HepG2 (cell line): ENCODE data around the gene AGAP1. TPM values are rescaled to one million over a fixed set of nuclear protein-coding genes. Genes with fewer than 3 reads are reported as not detected.

ENCODE experiments used
- ATAC-seq: fragments of 200-7000 bp; cut with Tn5 transposase; 3 replicates; pipeline ENCODE4 v1.9.1; 2020; ENCODE audit warnings: mild to moderate bottlenecking, moderate library complexity
- BruUV-seq: library from RNA; stranded (reverse); fragments of 400-500 nt; replicated peaks from 2 replicates; lab custom pipeline; 2021; lab: Mats Ljungman, UMichigan
- CTCF ChIA-PET: fragments of 300-600 bp; formaldehyde crosslinking; extraction: SDS; loops from one replicate; lab custom pipeline; 2021; ENCODE audit warnings: low total read pairs, inconsistent platforms, low intra/inter-chr PET ratio; lab: Yijun Ruan, JAX
- POLR2A ChIA-PET: fragments of 350-600 bp; sonication (Branson Sonifier 250); formaldehyde crosslinking; loops from one replicate; lab custom pipeline; 2020; ENCODE audit warnings: antibody characterized with exemption, inconsistent platforms; lab: Yijun Ruan, JAX
- DNase-seq: peaks from one replicate; pipeline ENCODE4 v3.0.0-alpha.2; 2015; ENCODE audit warnings: low spot score
- FAIRE-seq: peaks from 3 replicates; lab custom pipeline; 2011; peaks lifted over from hg19 to GRCh38; lab: Jason Lieb, UNC
- H2AFZ ChIP-seq: one replicate; pipeline ENCODE4 v1.6.1; 2011; ENCODE audit warnings: low read length, inconsistent platforms
- H3K27ac ChIP-seq: fragments of 300-600 bp; 3 replicates; pipeline ENCODE4 v1.8.0; 2011; ENCODE audit warnings: mixed run types, mild to moderate bottlenecking, mixed read lengths, low read length, inconsistent platforms; ENCODE audit not compliant: insufficient read depth; ENCODE audit errors: extremely low read length
- H3K27me3 ChIP-seq, 2 experiments: fragments of 200-600 bp in 1 of 2; 2 replicates in 1 of 2; 3 replicates in 1 of 2; pipeline versions ENCODE4 v1.6.0 to v1.8.0; 2011; ENCODE audit warnings: low read length in 2 of 2, mild to moderate bottlenecking in 2 of 2, moderate library complexity in 2 of 2, inconsistent platforms in 1 of 2; ENCODE audit not compliant: insufficient read depth in 2 of 2, control insufficient read depth in 1 of 2
- H3K36me3 ChIP-seq, 2 experiments: fragments of 200-600 bp in 1 of 2; replicated peaks in 1 of 2; 2 replicates in 1 of 2; 3 replicates in 1 of 2; pipeline versions ENCODE4 v1.5.1 to v1.8.0; 2011; ENCODE audit warnings: low read length in 2 of 2, inconsistent platforms in 1 of 2; ENCODE audit not compliant: insufficient read depth in 2 of 2, control insufficient read depth in 1 of 2
- H3K4me1 ChIP-seq: 2 replicates; pipeline ENCODE4 v1.5.1; 2012; ENCODE audit warnings: low read length, inconsistent platforms; ENCODE audit not compliant: insufficient read depth
- H3K4me2 ChIP-seq: 2 replicates; pipeline ENCODE4 v1.6.0; 2011; ENCODE audit warnings: low read depth, low read length, inconsistent platforms
- H3K4me3 ChIP-seq, 3 experiments: fragments of 200-600 bp in 1 of 3; sonication (generic), shearing (Covaris generic) in 1 of 3; replicated peaks in 1 of 3; 2 replicates each; pipeline ENCODE4 v1.5.1; 2011 to 2016; ENCODE audit warnings: low read length in 3 of 3, inconsistent platforms in 2 of 3, low read depth in 2 of 3, mild to moderate bottlenecking in 2 of 3, control low read depth in 1 of 3, mixed read lengths in 1 of 3; ENCODE audit not compliant: insufficient read depth in 1 of 3
- H3K79me2 ChIP-seq: one replicate; pipeline ENCODE4 v1.6.1; 2011; ENCODE audit warnings: low read length, inconsistent platforms; ENCODE audit not compliant: insufficient read depth
- H3K9ac ChIP-seq: 2 replicates; pipeline ENCODE4 v1.6.0; 2011; ENCODE audit warnings: mild to moderate bottlenecking, low read depth, low read length, inconsistent platforms; ENCODE audit not compliant: insufficient read depth
- H3K9me3 ChIP-seq: 2 replicates; pipeline ENCODE4 v1.5.1; 2012; ENCODE audit warnings: mild to moderate bottlenecking, low read length
- H4K20me1 ChIP-seq: 2 replicates; pipeline ENCODE4 v1.6.0; 2011; ENCODE audit warnings: inconsistent platforms, mild to moderate bottlenecking, low read length, moderate library complexity; ENCODE audit not compliant: insufficient read depth
- AHR ChIP-seq: IDR thresholded peaks from 2 replicates; pipeline ENCODE4 v1.6.1; 2018; ENCODE audit warnings: missing genetic modification reagents, missing compliant biosample characterization
- NFIB ChIP-seq: sonication (generic); formaldehyde crosslinking; IDR thresholded peaks from 2 replicates; pipeline ENCODE4 v1.9.0; 2021; ENCODE audit warnings: missing genetic modification reagents, mild to moderate bottlenecking, borderline replicate concordance
- POLR2G ChIP-seq: fragments of 200-400 bp; formaldehyde crosslinking; IDR thresholded peaks from 2 replicates; pipeline ENCODE4 v1.6.1; 2018; ENCODE audit warnings: mild to moderate bottlenecking, low read depth, low read length, moderate library complexity
- ZFP37 ChIP-seq: sonication (generic); formaldehyde crosslinking; IDR thresholded peaks from 2 replicates; pipeline ENCODE4 v1.4.0; 2020; ENCODE audit warnings: missing genetic modification reagents, borderline replicate concordance
- ZMYM4 ChIP-seq: sonication (generic); formaldehyde crosslinking; IDR thresholded peaks from 2 replicates; pipeline ENCODE4 v1.8.1; 2023; ENCODE audit warnings: mild to moderate bottlenecking, missing genetic modification reagents
- ZNF230 ChIP-seq: sonication (generic); formaldehyde crosslinking; IDR thresholded peaks from 2 replicates; pipeline ENCODE4 v1.4.0; 2020; ENCODE audit warnings: mild to moderate bottlenecking, missing genetic modification reagents
- ZNF296 ChIP-seq: sonication (generic); formaldehyde crosslinking; conservative IDR thresholded peaks from 2 replicates; pipeline ENCODE4 v1.5.0; 2020; ENCODE audit warnings: mild to moderate bottlenecking, missing genetic modification reagents
- ZNF30 ChIP-seq: sonication (generic); formaldehyde crosslinking; IDR thresholded peaks from 2 replicates; pipeline ENCODE4 v1.5.0; 2020; ENCODE audit warnings: mild to moderate bottlenecking, missing genetic modification reagents
- ZNF558 ChIP-seq: sonication (generic); formaldehyde crosslinking; IDR thresholded peaks from 2 replicates; pipeline ENCODE4 v1.9.0; 2022; ENCODE audit warnings: mild to moderate bottlenecking, missing genetic modification reagents, borderline replicate concordance
- ZNF589 ChIP-seq: sonication (generic); formaldehyde crosslinking; conservative IDR thresholded peaks from 2 replicates; pipeline ENCODE4 v1.8.0; 2022; ENCODE audit warnings: mild to moderate bottlenecking, moderate library complexity, missing genetic modification reagents
- ZNF83 ChIP-seq: sonication (generic); formaldehyde crosslinking; IDR thresholded peaks from 2 replicates; pipeline ENCODE4 v1.4.0; 2020; ENCODE audit warnings: missing genetic modification reagents, mild to moderate bottlenecking, borderline replicate concordance
- ZSCAN20 ChIP-seq: sonication (generic); formaldehyde crosslinking; IDR thresholded peaks from 2 replicates; pipeline ENCODE4 v1.4.0; 2020; ENCODE audit warnings: missing genetic modification reagents, mild to moderate bottlenecking, borderline replicate concordance
- WGBS: methylation state at CpG from one replicate; pipeline ENCODE4 v1.1.6; 2017; ENCODE audit warnings: low lambda C conversion rate; 5-methylcytosine and 5-hydroxymethylcytosine counted together
- in situ Hi-C: cut with HindIII; loops from 2 replicates; pipeline ENCODE4 v1.10.0; 2017; ENCODE audit warnings: low pct_unique_long_range_greater_than_20kb; ENCODE audit not compliant: extremely low pct_ligation_motif_present
- intact Hi-C: fragments of 100-400 bp; cut with micrococcal nuclease; formaldehyde crosslinking; loops from one replicate; pipeline ENCODE4 v1.10.0; 2022; ENCODE audit not compliant: unreplicated experiment
- polyA plus RNA-seq, 8 experiments: library from polyadenylated mRNA; depleted of rRNA in 3 of 8; stranded (reverse) in 7 of 8; unstranded in 1 of 8; fragments of >200 nt; fragmentation: Illumina TruSeq in 4 of 8; extraction: Trizol in 4 of 8; gene quantifications; 2 replicates each; pipeline versions ENCODE4 v1.2.1 to v1.2.3, GENCODE V29; 2011 to 2016; ENCODE audit warnings: low read depth in 4 of 8, missing spikeins in 1 of 8, mixed read lengths in 1 of 8; ENCODE audit not compliant: insufficient read depth in 1 of 8
- total RNA-seq, 5 experiments: library from RNA; depleted of rRNA; stranded (reverse); fragments of >200 nt; fragmentation: Illumina TruSeq; extraction: Trizol; gene quantifications; 2 replicates each; pipeline ENCODE4 v1.2.3, GENCODE V29; 2016; ENCODE audit warnings: low read depth in 1 of 5
- TF ChIP-seq, protein P1 (sequence below): sonication (generic); formaldehyde crosslinking; IDR thresholded peaks from 2 replicates; pipeline ENCODE4 v1.9.0; 2022; ENCODE audit warnings: low read depth, missing genetic modification reagents
- TF ChIP-seq, protein P2 (sequence below): IDR thresholded peaks from 2 replicates; pipeline ENCODE4 v1.6.1; 2016; ENCODE audit warnings: low read depth, borderline replicate concordance
- TF ChIP-seq, protein P3 (sequence below): sonication (generic); formaldehyde crosslinking; IDR thresholded peaks from 2 replicates; pipeline ENCODE4 v1.9.0; 2021; ENCODE audit warnings: missing genetic modification reagents, mild to moderate bottlenecking, borderline replicate concordance
- TF ChIP-seq, protein P4 (sequence below): sonication (generic); formaldehyde crosslinking; conservative IDR thresholded peaks from 2 replicates; pipeline ENCODE4 v1.4.0; 2020; ENCODE audit warnings: missing genetic modification reagents

Gene AGAP1
- total and polyA plus RNA-seq, 2 of the 13 experiments (the other 11 are each of a cell fraction or from before 2014, with no cell fraction given), result 21.2 to 32.7 TPM

DNA sequence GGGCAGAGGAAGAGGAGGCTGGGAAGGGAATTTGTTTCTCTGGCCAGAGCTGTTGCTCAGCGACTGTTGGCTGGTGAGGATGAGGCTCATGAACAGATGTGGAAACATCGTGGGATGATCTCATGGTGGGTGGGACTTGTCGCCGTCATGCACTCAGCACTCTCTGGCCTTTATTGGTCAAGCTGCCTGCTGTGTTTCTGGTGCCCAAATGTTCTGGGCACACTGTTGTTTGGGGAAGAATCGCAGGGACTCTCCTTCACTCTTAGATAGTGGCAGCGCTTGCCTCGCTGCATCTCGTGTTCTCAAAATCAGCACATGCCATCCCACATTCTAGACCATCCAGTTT lies 145.6 kb downstream of the AGAP1 start:
- no peak overlapping the region for H3K9ac ChIP-seq
- 94% methylated on average over 8 of the region's 8 CpGs for WGBS
- H3K4me2 ChIP-seq, result no peak overlapping the region
- H3K4me3 ChIP-seq, result no peak overlapping the region
- ChIA-PET POLR2A (no interaction called here), CTCF (no interaction called here)
- H4K20me1 ChIP-seq, result peaks cover 20% of the 10 kb centered on the region; the same call in 1 of the 2 replicates
- H2AFZ ChIP-seq, result no peak overlapping the region
- ATAC-seq, result no peak
- BruUV-seq, result no TSS peak
- in situ Hi-C loops, result no loop called here
- peaks cover 12% of the 10 kb centered on the region for H3K79me2 ChIP-seq
- DNase-seq, result no peak
- TF ChIP-seq ZNF558 (CRISPR knock-in tag), result no peak
- TF ChIP-seq ZNF296 (CRISPR knock-in tag), result no peak
- TF ChIP-seq ZNF30 (CRISPR knock-in tag), result no peak
- no peak for TF ChIP-seq ZMYM4 (CRISPR knock-in tag)
- TF ChIP-seq, protein P1, sequence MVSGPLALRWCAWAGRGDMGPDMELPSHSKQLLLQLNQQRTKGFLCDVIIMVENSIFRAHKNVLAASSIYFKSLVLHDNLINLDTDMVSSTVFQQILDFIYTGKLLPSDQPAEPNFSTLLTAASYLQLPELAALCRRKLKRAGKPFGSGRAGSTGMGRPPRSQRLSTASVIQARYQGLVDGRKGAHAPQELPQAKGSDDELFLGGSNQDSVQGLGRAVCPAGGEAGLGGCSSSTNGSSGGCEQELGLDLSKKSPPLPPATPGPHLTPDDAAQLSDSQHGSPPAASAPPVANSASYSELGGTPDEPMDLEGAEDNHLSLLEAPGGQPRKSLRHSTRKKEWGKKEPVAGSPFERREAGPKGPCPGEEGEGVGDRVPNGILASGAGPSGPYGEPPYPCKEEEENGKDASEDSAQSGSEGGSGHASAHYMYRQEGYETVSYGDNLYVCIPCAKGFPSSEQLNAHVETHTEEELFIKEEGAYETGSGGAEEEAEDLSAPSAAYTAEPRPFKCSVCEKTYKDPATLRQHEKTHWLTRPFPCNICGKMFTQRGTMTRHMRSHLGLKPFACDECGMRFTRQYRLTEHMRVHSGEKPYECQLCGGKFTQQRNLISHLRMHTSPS, result no peak
- no peak for TF ChIP-seq NFIB
- TF ChIP-seq, protein P2, sequence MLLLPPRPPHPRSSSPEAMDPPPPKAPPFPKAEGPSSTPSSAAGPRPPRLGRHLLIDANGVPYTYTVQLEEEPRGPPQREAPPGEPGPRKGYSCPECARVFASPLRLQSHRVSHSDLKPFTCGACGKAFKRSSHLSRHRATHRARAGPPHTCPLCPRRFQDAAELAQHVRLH, result no peak
- no peak for TF ChIP-seq POLR2G
- TF ChIP-seq ZNF83 (CRISPR knock-in tag), result no peak
- TF ChIP-seq ZNF589, result no peak
- TF ChIP-seq ZNF230 (CRISPR knock-in tag), result no peak
- TF ChIP-seq, protein P3, sequence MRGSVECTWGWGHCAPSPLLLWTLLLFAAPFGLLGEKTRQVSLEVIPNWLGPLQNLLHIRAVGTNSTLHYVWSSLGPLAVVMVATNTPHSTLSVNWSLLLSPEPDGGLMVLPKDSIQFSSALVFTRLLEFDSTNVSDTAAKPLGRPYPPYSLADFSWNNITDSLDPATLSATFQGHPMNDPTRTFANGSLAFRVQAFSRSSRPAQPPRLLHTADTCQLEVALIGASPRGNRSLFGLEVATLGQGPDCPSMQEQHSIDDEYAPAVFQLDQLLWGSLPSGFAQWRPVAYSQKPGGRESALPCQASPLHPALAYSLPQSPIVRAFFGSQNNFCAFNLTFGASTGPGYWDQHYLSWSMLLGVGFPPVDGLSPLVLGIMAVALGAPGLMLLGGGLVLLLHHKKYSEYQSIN (CRISPR knock-in tag), result no peak
- no peak for TF ChIP-seq AHR (CRISPR knock-in tag)
- no peak for TF ChIP-seq ZFP37 (CRISPR knock-in tag)
- TF ChIP-seq ZSCAN20 (CRISPR knock-in tag), result no peak
- TF ChIP-seq, protein P4, sequence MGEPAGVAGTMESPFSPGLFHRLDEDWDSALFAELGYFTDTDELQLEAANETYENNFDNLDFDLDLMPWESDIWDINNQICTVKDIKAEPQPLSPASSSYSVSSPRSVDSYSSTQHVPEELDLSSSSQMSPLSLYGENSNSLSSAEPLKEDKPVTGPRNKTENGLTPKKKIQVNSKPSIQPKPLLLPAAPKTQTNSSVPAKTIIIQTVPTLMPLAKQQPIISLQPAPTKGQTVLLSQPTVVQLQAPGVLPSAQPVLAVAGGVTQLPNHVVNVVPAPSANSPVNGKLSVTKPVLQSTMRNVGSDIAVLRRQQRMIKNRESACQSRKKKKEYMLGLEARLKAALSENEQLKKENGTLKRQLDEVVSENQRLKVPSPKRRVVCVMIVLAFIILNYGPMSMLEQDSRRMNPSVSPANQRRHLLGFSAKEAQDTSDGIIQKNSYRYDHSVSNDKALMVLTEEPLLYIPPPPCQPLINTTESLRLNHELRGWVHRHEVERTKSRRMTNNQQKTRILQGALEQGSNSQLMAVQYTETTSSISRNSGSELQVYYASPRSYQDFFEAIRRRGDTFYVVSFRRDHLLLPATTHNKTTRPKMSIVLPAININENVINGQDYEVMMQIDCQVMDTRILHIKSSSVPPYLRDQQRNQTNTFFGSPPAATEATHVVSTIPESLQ (CRISPR knock-in tag), result no peak
- H3K36me3 ChIP-seq, result peaks cover 0 to 1% of the 10 kb centered on the region in 2 experiments; a peak in 1 of 5 replicates
- H3K4me1 ChIP-seq, result peaks cover 10% of the 10 kb centered on the region
- no peak for FAIRE-seq
- H3K27ac ChIP-seq, result no peak overlapping the region
- H3K9me3 ChIP-seq, result no peaks in the 10 kb centered on the region
- intact Hi-C loops, result no loop called here
- no peaks in the 10 kb centered on the region for H3K27me3 ChIP-seq
